Measurements from ENCODE around the gene IPO11.

GRCh38 chr5:62465985-62466925, 53.7 kb downstream of the IPO11 start:
- no peak for TF ChIP-seq CTCF (conservative IDR thresholded peaks at IDR 0.05; ENCODE audit: low read depth, low read length)
- TF ChIP-seq EZH2 (IDR thresholded peaks at IDR 0.05; ENCODE audit: borderline replicate concordance, low read depth, low read length, poor library complexity, severe bottlenecking), result no peak

Data from A673 (cell line).